NCI-H446 (cell line): Measurements from ENCODE around the gene LDLRAD4.

Experiments used
- DNase-seq, 2 experiments: peaks; one replicate each; lab custom pipeline; 2025; lab: John Stamatoyannopoulos, UW

Gene LDLRAD4

GRCh38 chr18:13430663-13431062, 212.1 kb downstream of the LDLRAD4 start:
- no peak for DNase-seq

GRCh38 chr18:13431886-13432285, 213.3 kb downstream of the LDLRAD4 start:
- DNase-seq: no peak

GRCh38 chr18:13433125-13433524, 214.6 kb downstream of the LDLRAD4 start:
- DNase-seq: no peak

- no peak for DNase-seq
Observed at GRCh38 chr18:13433685-13434084, 215.1 kb downstream of the LDLRAD4 start.

- no peak for DNase-seq
Observed at GRCh38 chr18:13434854-13435253, 216.3 kb downstream of the LDLRAD4 start.

- no peak for DNase-seq
Observed at GRCh38 chr18:13435586-13436333, 217.2 kb downstream of the LDLRAD4 start.

- no peak for DNase-seq
Observed at GRCh38 chr18:13436576-13436975, 218.0 kb downstream of the LDLRAD4 start.

- no peak for DNase-seq
Observed at GRCh38 chr18:13437034-13437433, 218.5 kb downstream of the LDLRAD4 start.

- DNase-seq: no peak
Observed at GRCh38 chr18:13437796-13438506, 219.4 kb downstream of the LDLRAD4 start.

GRCh38 chr18:13438507-13439056, 220.0 kb downstream of the LDLRAD4 start:
- no peak for DNase-seq

- no peak for DNase-seq
Observed at GRCh38 chr18:13439461-13439860, 220.9 kb downstream of the LDLRAD4 start.

- DNase-seq: no peak
Observed at GRCh38 chr18:13440277-13441248, 222.0 kb downstream of the LDLRAD4 start.

GRCh38 chr18:13441736-13442135, 223.2 kb downstream of the LDLRAD4 start:
- no peak for DNase-seq

- DNase-seq: no peak
Observed at GRCh38 chr18:13442451-13442850, 223.9 kb downstream of the LDLRAD4 start.

GRCh38 chr18:13443552-13443951, 225.0 kb downstream of the LDLRAD4 start:
- no peak for DNase-seq

GRCh38 chr18:13444430-13445240, 226.1 kb downstream of the LDLRAD4 start:
- no peak for DNase-seq

GRCh38 chr18:13445241-13445897, 226.8 kb downstream of the LDLRAD4 start:
- no peak for DNase-seq

GRCh38 chr18:13446024-13446423, 227.5 kb downstream of the LDLRAD4 start:
- no peak for DNase-seq

- DNase-seq: no peak
Observed at GRCh38 chr18:13446610-13447461, 228.3 kb downstream of the LDLRAD4 start.
